ENCODE data around the gene TOMM70.

DNA sequence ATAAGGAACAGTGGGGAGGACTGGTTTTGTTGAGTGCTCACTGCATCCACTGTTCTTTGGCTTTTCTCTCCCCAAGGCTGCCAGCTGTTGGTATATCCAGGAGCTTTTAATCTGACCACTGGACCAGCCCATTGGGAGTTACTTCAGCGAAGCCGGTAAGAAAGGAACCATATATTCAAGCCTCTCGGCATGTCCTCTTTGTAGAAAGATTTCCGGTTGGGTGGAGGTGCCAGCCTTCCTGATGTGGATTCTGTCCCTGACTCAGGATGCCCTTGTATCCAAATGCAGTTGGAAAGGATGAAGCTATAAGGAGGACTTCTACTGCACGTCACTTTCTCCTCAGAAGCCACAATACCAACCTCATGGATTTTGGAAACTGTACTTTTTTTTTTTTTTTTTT, 52.2 kb downstream of the TOMM70 start:
- TF ChIP-seq MBD4 (IDR thresholded peaks at IDR 0.05; ENCODE audit: borderline replicate concordance, low read length), result no peak
- TF ChIP-seq RAD21 (CRISPR knock-in tag; IDR thresholded peaks at IDR 0.05), result no peak
- TF ChIP-seq, protein P1, sequence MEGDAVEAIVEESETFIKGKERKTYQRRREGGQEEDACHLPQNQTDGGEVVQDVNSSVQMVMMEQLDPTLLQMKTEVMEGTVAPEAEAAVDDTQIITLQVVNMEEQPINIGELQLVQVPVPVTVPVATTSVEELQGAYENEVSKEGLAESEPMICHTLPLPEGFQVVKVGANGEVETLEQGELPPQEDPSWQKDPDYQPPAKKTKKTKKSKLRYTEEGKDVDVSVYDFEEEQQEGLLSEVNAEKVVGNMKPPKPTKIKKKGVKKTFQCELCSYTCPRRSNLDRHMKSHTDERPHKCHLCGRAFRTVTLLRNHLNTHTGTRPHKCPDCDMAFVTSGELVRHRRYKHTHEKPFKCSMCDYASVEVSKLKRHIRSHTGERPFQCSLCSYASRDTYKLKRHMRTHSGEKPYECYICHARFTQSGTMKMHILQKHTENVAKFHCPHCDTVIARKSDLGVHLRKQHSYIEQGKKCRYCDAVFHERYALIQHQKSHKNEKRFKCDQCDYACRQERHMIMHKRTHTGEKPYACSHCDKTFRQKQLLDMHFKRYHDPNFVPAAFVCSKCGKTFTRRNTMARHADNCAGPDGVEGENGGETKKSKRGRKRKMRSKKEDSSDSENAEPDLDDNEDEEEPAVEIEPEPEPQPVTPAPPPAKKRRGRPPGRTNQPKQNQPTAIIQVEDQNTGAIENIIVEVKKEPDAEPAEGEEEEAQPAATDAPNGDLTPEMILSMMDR (CRISPR knock-in tag; IDR thresholded peaks at IDR 0.05), result no peak
- no peak for TF ChIP-seq EZH2 (conservative IDR thresholded peaks at IDR 0.05; ENCODE audit: low read depth, low read length)
- TF ChIP-seq, protein P2, sequence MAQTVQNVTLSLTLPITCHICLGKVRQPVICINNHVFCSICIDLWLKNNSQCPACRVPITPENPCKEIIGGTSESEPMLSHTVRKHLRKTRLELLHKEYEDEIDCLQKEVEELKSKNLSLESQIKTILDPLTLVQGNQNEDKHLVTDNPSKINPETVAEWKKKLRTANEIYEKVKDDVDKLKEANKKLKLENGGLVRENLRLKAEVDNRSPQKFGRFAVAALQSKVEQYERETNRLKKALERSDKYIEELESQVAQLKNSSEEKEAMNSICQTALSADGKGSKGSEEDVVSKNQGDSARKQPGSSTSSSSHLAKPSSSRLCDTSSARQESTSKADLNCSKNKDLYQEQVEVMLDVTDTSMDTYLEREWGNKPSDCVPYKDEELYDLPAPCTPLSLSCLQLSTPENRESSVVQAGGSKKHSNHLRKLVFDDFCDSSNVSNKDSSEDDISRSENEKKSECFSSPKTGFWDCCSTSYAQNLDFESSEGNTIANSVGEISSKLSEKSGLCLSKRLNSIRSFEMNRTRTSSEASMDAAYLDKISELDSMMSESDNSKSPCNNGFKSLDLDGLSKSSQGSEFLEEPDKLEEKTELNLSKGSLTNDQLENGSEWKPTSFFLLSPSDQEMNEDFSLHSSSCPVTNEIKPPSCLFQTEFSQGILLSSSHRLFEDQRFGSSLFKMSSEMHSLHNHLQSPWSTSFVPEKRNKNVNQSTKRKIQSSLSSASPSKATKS (CRISPR knock-in tag; IDR thresholded peaks at IDR 0.05), result no peak
- TF ChIP-seq ZFP62 (CRISPR knock-in tag; IDR thresholded peaks at IDR 0.05), result no peak
